Epithelial cell of esophagus (primary cell): ENCODE results near the gene AGPAT3.
A peak's percentile ranks its signal among the peaks of the same experiment; 100 is the strongest.

Experiments
- DNase-seq: peaks from one replicate; pipeline ENCODE4 v3.0.0; 2010; ENCODE audit warnings: low read depth
- H3K4me3 ChIP-seq: 2 replicates; pipeline ENCODE4 v1.5.1; 2011; ENCODE audit warnings: mild to moderate bottlenecking, low read length, control low read depth
- CTCF ChIP-seq: IDR thresholded peaks from 2 replicates; pipeline ENCODE4 v1.5.1; 2011; ENCODE audit warnings: low read depth, mild to moderate bottlenecking, low read length, control low read depth, inconsistent platforms; ENCODE audit not compliant: insufficient read depth; ENCODE audit errors: missing control alignments

AGPAT3 gene

GRCh38 chr21:43884012-43884860 is 19.2 kb downstream of the AGPAT3 start:
- DNase-seq, result peak; percentile 59
- TF ChIP-seq CTCF, result no peak
- no peak overlapping the region for H3K4me3 ChIP-seq

- no peak for DNase-seq
- no peak for TF ChIP-seq CTCF
- no peak overlapping the region for H3K4me3 ChIP-seq
Observed at GRCh38 chr21:43884861-43885417, 19.9 kb downstream of the AGPAT3 start.

- DNase-seq, result no peak
- no peak overlapping the region for H3K4me3 ChIP-seq
- no peak for TF ChIP-seq CTCF
Observed at GRCh38 chr21:43885721-43886120, 20.7 kb downstream of the AGPAT3 start.

- DNase-seq, result no peak
- TF ChIP-seq CTCF, result no peak
- no peak overlapping the region for H3K4me3 ChIP-seq
Observed at GRCh38 chr21:43886565-43886964, 21.5 kb downstream of the AGPAT3 start.

DNA sequence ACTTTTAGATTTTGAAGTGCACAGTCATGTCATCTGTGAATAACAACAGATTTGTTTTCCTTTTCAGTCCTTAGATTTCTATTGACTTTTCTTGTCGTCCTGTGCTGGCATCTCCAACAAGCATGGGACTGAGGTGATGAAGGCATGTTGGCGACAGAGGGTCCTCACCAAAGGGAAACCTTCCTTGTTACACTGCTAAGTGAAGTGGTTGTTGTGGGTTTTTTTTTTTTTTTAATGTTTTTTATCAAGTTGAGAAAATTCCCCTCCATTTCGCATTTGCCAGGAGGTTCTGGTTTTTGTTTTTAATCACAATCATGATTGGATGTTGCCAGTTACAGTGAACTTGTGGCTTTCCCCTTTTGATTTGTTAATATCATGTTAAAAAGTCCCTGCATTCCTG is 24.0 kb downstream of the AGPAT3 start:
- TF ChIP-seq CTCF, result no peak
- DNase-seq, result no peak
- H3K4me3 ChIP-seq, result no peak overlapping the region

GRCh38 chr21:43890042-43890441 is 25.0 kb downstream of the AGPAT3 start:
- H3K4me3 ChIP-seq, result no peak overlapping the region
- TF ChIP-seq CTCF, result no peak
- DNase-seq, result no peak

- TF ChIP-seq CTCF, result no peak
- no peak overlapping the region for H3K4me3 ChIP-seq
- no peak for DNase-seq
Observed at GRCh38 chr21:43892334-43892733, 27.3 kb downstream of the AGPAT3 start.
